NCI-H1105 (cell line): ENCODE data around the gene TBXA2R.
"Not testable (repeated sequence)": the region's sequence is repeated elsewhere in the genome, so short reads cannot be mapped to it uniquely, and the experiment has no call there.

ENCODE experiments used
- DNase-seq: peaks from one replicate; lab custom pipeline; 2025; lab: John Stamatoyannopoulos, UW

The TBXA2R gene

DNA sequence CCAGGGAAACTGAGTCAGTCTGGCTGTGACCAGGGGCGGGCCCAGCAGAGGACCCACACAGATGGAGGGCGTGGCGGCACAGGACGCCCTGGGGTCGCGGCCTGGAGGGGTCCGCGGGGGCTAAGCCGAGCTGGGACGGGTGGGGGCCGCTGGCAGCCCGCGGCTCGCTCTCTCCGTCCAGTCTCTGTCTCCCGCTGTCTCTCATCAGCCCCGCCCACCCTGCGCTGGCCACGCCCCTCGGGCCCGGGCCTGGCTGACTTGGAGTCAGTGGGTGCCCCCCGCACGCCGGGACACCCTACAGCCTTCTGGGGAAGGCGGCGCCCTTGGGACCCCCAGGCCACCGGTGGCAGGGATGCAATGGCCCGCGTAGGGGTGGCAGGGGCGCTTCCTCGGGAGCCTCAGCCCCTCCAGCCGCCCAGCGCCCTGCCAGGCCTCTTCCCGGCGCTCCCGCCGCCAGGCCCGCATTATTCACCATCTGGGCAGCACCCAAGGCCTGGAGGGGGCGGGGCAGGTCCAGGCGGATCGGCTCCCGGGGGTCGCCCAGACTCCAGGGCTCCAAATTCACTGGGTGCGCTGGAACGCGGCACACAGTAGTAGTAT is at the start of gene TBXA2R:
Gene TBXA2R, minus strand, starts transcription at position 186 of the 600 bp plus-strand sequence. CDS start 6,241 bp downstream, outside the sequence.
- DNase-seq = no peak

DNA sequence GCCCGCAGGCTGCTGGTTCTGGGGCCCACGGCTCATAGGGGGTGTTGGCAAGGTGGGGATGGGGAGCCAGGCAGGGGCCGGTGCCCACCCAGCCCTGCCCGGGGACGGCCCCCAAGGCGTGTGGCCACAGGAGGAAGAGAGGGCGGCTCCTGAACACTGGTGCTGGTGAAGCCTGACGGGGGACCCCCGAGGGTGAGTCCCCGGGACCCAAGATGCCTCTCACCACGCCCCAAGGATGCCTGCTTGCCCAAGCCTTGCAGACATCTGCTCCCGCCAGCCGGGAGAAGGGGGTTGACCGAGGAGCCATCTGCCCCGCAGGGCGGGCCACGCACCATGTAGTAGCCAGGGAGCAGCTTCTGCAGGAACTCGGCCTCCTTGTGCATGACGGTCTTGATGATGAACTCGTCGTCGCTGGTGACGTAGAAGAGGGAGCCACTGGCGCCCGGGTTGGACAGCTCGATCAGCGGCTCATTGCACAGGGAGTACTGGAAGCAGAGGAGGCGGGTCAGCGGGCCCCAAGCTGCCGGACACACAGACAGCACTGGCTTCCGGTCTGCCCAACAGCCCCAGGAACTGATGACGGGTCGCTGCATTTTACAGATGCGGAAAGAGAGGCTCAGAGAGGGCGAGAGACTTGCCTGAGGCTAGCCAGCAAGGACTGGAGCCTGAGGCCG is 49.5 kb upstream of the TBXA2R start:
- no peak for DNase-seq

DNA sequence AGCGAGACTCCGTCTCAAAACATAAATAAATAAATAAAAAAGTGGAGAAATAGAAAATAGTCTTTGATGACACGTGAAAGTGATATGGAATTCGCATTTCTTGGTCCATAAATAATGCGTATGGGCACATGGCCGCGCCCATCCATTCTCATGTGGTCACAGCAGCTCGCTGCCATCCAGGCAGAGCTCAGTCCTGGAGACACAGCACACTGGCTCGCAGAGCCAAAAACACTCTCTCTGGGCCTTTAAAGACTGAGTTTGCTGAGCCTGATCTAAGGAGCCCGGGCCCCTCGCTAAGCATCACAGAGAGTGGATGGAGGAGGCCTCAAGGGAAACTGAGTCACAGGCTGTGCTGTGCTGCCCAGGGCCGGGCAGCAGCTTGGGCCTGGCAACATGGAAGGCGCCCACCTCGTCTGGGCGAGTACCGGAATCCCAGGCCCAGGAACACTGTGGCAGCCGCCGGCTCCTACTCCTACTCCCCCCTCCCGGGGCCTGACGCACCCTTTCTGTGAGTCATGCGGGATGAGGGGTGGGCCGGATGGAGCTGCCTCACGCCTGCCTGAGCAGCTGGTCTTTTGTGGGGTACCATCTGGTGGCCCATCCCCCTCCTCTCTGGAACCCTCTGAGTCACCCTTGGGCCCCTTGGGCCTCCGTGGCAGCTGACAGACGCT is 48.9 kb upstream of the TBXA2R start:
- DNase-seq = no peak

DNA sequence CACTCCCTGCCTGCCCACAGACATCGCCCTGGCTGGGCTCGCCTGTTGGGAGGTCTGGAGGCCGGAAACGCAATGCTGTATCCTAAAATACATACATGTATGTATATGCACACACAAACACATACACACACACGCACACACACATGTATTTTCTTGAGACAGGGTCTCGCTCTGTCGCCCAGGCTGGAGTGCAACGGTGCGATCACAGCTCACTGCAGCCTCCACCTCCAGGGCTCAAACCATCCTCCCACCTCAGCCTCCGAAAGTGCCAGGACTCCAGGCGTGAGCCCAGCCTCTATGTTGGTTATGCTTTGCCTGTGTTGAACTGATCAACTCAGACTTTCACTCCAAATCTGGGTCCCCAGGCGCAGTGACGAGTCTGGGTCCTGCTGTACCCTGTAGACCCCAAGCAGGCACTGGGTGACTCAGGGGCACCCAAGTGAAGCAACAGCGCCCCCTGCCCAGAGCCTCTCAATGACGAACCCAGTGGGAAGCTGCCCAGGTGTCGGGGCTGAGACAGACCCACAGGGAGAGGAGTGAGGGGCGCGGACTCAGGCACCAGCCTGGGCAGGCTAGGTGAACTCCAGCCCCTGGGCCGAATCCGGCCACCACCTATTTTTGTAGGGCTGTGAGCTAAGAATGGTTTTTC is 47.3 kb upstream of the TBXA2R start:
- DNase-seq = no peak

DNA sequence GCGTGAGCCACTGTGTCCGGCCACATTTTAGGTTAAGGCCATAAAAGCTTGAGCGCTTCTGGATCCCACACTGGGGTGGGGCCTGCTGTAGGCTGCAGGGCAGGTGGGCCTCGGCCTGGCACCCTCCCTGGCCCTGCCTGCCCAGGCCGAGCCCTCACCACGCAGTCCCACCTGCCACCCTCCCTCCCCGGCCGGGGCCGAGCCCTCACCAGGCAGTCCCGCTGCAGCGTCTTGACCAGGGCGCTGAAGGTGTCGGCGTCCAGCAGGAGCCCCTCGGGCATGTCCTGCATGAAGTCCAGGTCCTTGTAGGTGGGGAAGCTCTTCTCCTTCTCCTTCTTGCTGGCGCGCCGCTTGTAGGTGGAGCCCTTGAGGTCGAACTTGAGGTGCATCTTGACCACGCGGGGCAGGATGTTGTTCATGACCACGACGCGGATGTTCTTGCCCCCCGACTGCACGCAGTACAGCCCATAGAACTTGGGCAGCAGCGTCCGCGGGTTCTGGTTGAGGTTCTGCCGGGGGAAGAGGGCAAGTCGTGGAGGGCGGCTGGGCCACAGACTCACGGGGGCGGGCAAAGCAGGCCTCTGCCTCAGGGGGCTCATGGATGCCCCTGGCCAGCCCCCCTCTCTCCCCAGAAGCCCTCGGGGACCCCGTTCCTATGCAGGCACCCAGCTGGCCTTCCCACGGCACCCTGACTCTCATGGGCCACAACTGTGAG is 46.6 kb upstream of the TBXA2R start:
- DNase-seq = no peak

DNA sequence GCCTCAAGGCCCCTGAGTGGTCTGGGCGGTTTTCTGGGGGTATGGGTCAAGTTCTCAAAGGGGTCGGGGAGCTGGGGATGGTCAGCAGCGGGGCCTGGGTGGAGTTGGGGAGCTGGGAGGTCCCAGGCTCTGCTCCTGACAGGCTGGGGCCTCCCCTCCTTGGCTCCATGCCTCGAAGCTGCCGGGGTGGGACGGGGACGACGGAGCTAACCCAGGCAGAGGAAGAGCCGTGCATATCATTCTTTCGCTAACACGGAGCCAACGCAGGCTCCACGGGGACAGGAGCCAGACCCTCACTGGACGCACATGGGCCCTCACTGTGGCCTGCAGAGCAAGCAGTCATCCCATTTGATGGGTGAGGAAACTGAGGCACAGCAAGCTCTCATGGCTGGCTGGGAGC is 45.7 kb upstream of the TBXA2R start:
- DNase-seq = no peak

DNA sequence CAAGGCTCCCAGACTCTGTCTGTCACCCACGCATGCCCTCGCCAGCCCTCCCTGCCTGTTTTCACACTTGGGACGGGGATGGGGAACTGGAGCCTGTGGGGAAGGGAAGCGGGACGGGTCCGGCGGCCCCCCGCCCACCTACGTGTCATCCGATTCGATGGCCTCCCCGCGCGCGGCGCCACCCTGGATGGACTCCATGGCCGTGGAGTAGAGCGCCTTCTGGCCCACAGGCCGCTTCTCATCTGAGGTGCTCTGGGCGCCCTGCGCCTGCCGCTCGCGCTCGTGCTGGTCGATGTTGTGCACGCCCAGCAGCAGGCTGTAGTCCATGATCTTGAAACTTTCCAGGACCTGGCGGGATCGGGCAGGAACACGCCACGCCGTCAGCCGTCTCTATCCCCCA is 45.0 kb upstream of the TBXA2R start:
- DNase-seq = no peak

DNA sequence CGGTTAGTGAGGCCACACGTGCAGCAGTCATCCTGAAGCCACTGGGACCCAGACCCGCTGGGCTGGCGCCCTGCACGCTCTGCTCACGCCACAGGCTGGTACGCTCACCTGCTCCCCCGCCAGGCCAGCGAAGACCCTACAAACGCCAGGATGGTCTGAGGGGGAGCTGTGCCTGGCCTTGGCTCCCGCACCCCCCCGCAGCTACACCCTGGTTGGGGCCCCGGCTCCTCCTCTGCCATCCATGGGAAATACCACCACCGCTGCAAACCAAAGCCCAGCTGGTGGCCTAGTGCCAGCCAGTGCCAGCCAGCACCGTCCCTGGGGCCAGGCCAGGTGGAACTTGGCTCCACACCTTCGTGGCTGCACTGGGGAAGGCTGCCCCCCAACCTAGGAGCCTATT is 43.2 kb upstream of the TBXA2R start:
- DNase-seq = no peak

DNA sequence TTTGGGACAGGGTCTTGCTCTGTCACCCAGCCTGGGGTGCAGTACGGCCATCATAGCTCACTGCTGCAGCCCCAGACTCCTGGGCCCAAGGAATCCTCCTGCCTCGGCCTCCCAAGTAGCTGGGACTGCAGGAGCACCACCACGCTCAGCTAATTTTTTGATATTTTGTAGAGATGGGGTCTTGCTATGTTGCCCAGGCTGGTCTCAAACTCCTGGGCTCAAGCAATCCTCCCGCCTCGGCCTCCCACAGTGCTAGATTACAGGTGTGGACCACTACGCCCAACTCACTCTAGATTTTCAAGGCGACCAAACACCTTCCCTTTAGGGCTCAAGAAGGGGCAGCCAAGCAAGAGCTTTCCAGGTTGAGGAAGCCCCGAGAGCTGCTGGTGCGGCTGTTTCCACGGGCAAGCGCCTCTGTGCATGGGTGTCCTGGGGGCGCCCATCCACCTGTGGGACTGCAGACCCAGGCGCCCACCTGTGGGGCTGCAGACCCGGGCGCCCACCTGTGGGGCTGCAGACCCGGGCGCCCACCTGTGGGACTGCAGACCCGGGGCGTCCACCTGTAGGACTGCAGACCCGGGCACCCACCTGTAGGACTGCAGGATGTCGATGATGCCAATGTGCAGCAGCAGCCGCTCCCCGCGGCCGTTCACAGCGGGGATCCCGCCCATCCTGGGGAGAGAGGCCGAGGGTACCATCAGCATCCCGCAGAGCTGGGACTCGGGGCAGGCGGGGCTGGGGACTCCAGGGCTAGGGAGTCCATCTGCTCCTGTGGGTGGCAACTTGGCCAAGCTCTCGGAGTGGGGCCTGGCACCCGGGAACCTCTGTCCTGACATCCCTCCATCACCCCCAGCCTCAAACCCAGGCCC is 41.6 kb upstream of the TBXA2R start:
- DNase-seq = no peak

DNA sequence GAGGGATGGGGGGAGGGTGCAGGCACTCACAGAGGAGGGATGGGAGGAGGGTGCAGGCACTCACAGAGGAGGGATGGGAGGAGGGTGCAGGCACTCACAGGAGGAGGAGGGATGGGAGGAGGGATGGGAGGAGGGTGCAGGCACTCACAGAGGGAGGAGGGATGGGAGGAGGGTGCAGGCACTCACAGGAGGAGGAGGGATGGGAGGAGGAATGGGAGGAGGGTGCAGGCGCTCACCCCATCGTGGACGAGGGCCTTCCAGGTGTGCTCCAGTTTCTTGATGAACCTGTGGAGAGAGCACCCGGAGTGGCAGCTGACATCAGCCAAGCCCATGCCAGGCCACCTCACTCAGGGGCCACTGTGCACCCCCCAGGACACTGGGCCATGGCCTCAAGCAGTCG is 40.4 kb upstream of the TBXA2R start:
- not testable (repeated sequence) for DNase-seq

DNA sequence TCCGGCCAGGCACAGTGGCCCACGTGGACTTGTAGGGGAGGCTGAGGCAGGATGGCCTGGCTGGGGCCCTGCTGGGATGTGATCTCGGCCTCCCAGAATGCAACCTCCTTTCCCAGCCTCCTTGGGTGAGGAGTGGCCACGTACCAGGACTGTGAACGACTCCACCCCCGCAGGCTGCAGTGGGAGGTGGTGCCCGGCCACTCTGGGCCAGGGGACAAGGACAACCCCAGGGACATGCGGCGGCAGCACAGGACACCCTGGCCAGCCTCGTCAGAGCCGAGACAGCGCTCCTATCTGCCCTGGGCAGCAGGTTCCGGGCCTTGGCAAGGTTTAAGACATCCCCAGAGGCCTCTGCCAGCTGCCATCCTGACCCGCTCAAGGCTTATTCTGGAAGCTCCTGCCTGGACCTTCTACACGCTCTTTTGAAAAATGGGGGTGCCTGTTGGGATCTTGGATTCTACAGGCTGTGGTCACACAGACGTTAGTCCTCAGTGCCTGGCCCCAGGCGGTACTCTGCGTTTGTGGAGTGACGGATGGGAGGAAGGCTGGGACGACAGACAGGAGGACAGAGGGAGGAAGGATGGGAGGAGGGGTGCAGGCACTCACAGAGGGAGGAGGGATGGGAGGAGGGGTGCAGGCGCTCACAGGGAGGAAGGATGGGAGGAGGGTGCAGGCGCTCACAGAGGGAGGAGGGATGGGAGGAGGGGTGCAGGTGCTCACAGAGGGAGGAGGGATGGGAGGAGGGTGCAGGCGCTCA is 39.8 kb upstream of the TBXA2R start:
- DNase-seq = no peak

DNA sequence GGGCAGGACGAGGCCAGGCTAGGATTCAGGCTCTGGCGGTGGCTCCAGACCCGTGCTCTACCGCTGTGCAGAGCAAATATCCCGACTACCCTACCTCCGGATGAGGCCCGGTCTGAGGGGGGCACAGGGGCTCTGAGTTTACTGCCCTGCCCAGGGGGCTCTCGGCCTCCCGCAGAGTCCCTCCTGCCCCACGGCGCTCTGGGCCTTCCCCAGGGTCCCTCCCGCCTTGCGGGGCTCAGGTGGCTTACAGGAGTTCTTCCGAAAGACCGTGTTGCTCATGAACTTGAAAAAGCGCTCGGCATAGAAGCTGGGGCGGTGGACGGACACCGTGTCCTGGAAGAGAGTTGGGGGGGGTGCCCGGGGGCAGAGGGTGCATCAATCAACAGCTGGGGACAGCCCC is 39.1 kb upstream of the TBXA2R start:
- DNase-seq = no peak

DNA sequence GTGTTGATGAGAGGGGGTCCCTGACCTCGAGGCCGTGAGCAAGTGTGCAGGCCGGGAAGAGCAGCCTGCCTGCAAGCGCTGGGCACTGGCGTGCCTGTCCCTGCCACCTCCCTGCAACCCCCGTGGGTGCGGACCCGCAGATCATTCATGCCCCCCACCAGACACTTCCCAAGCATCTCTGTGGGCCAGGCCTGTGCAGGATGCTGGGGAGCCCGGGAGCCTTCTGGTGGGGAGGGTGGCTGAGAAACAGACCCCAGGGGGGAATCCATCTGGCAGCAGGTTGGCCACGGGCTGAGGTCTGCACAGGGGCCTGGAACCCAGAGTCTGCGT is 38.4 kb upstream of the TBXA2R start:
- no peak for DNase-seq

DNA sequence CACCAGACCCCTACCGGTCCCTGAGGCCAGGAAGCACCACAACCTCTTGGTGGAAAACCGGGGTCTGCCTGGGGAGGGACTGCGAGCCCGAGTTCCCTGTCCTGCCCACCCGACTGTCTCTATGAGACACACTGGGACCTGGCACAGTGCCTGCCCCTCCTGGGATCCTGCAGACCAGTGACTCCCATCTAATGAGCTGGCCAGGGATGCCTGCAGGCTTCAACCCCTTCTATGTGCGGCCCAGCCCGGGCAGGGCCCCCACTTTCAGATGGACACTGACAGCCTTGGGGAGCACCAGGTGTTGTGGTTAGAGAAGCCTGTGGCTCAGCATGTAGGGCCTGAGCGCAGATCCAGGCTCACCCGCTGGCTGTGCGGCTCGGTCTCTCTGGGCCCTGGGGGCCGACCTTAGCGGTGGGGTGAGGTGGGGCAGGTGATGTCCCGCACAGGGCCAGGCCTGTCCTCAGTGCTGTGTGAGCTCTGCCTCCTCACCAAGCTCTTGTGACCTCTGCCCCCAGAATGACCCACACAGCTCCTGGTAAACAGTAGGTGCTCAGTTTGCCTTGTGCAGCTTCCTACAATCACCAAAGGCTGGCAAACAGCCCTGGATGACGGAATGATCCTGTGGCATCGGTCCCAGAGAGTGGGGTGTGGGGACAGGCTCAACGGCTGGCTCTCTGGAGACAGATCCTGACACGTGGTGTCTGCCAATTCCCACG is 37.8 kb upstream of the TBXA2R start:
- no peak for DNase-seq

DNA sequence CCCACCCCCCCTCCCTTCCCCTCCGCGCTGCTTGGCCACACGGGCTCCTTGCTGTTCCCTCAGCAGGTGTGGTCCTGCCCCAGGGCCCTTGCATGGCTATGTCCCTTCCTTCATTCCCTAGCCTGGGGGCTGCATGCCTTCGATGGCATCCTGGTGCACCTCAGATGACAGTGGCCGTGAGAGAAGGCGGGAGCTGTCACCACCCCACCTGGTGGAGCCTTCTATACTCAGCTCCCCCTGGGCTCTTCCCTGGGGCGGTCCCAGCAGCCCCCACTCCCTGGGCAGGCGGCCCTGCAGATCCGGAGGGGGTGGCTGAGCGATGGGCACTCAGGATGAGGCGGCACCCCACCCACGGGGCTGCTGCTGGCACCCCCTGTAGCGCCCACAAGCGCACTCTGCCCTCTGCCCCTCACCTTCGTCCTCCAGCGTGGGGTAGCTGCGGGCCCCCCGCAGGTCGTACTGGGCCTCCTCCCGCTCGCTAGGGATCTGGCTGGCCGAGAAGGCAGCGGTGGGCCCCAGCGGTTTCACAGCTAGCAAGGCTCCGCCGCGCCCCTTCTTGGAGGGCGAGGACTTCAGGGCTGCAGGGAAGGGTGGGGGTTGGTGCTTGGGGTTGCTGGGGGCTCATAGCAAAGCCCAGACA is 37.1 kb upstream of the TBXA2R start:
- DNase-seq = no peak

DNA sequence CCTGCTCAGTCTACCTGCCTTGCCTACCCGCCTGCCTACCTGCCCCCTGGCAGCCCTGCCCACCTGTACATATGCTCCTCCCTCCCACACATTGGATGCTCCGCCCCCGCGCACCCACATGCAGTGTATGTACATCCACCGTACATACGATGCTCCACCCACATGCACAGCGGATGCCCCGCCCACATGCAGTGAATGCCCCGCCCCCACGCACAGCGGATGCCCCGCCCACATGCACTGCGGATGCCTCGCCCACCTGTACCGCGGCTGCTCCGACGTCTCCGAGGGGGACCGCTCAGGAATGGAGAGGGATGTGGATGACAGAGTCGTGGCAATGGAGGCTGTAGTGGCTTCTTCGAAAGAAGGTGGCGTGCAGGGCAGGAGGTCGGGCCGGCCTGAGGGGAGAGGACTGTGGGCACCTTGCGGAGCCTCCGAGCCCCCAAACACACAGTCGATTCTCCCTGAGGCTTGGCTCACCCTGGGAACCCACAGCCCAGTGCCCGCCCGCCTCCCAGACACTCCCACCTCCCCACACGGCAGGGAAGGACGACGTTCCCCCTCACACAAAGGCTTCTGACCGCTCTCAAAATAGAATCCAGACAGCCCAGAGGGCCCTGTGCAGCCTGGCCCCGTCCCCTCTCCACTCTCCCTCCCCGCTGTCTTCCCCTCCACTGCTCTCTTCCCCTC is 36.5 kb upstream of the TBXA2R start:
- no peak for DNase-seq

DNA sequence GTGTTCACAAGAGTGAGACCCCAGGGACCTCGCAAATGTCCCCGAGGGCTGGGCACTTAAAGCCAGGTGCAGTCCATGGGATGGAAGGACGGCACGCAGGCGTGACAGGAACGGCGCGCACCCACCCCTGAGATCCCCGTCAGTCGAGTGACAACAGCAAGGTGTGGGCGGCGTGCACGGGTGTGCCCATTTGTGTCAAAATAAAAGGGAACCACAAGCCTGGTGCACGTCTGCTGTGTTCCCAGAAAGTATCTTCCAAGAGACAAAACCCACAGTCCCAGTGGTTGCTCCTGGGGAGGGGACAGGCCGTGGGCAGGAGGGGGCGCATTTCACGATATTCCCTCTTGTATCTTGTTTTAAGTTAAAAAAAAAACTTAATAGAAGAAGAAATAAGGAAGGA is 35.6 kb upstream of the TBXA2R start:
- no peak for DNase-seq

DNA sequence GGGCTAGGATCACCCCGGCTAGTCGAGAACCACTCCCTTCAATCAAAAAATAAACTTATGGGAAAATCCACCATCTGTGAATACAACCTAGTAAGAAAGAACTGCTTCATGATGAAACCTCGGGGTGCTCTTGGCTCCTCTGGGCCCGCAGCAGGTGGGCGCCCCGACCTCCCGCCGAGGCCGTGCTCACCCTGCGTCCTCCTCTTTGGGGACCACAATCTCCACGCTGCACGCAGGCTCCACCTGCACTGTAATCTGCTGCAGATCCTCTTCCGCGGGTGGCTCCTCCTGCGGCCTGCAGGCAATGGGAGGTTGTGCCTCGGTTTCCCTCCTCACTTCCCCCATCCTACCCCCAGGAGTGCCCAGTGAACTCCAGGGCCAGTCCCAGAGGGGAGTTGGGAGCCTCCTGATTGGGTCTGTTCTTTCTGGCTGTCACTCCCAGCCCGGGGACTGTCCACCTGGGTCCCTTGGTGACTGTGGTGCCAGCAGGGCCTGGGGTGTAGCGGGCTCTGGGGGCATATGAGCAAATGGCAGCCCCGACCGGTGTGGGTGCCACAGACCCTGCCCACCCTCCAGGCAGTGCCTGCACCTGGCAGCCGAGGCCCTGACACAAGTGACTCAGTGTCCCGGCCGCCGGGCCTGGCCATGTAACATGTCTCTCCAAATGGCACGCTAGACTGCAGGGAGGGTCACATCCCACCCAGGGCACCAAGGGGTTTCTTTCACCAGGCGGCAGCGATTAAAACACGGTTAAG is 35.0 kb upstream of the TBXA2R start:
- no peak for DNase-seq
